NCI-H2196 (cell line): ENCODE data around the gene HOXB3.

Experiments used
- DNase-seq: peaks from one replicate; lab custom pipeline; 2025; ENCODE audit not compliant: unreplicated experiment; lab: John Stamatoyannopoulos, UW

HOXB3 gene

GRCh38 chr17:48571024-48571818, 18.8 kb downstream of the HOXB3 start:
- no peak for DNase-seq

GRCh38 chr17:48570325-48571023, 19.6 kb downstream of the HOXB3 start:
- DNase-seq: no peak

- DNase-seq: no peak
Measured at GRCh38 chr17:48569674-48570324, 20.2 kb downstream of the HOXB3 start.

- no peak for DNase-seq
Measured at GRCh38 chr17:48569240-48569582, 20.8 kb downstream of the HOXB3 start.

GRCh38 chr17:48568499-48569239, 21.4 kb downstream of the HOXB3 start:
- no peak for DNase-seq

GRCh38 chr17:48567646-48568354, 22.2 kb downstream of the HOXB3 start:
- no peak for DNase-seq

GRCh38 chr17:48567209-48567608, 22.8 kb downstream of the HOXB3 start:
- no peak for DNase-seq

- DNase-seq: no peak
Measured at GRCh38 chr17:48566717-48567116, 23.3 kb downstream of the HOXB3 start.

GRCh38 chr17:48565925-48566710, 23.9 kb downstream of the HOXB3 start:
- DNase-seq: no peak

GRCh38 chr17:48565022-48565554, 25.0 kb downstream of the HOXB3 start:
- no peak for DNase-seq

- DNase-seq: no peak
Measured at GRCh38 chr17:48564188-48565021, 25.6 kb downstream of the HOXB3 start.

GRCh38 chr17:48563867-48564187, 26.2 kb downstream of the HOXB3 start:
- DNase-seq: no peak

- DNase-seq: no peak
Measured at GRCh38 chr17:48563385-48563838, 26.6 kb downstream of the HOXB3 start.

GRCh38 chr17:48562934-48563333, 27.1 kb downstream of the HOXB3 start:
- no peak for DNase-seq

- no peak for DNase-seq
Measured at GRCh38 chr17:48561884-48562810, 27.9 kb downstream of the HOXB3 start.

GRCh38 chr17:48559840-48560817, 29.9 kb downstream of the HOXB3 start:
- DNase-seq: no peak
